Parathyroid adenoma (tissue), 2 donors: Measurements from ENCODE around the gene STK17A.

Experiments used
- H2AFZ ChIP-seq: fragments of 300-600 bp; sonication (generic); one replicate; pipeline ENCODE4 v1.7.0; 2017; ENCODE audit warnings: antibody characterized with exemption, mild to moderate bottlenecking
- H3K27ac ChIP-seq: fragments of 300-600 bp; sonication (generic); one replicate; pipeline ENCODE4 v1.7.0; 2017
- H3K27me3 ChIP-seq: fragments of 300-600 bp; sonication (generic); one replicate; pipeline ENCODE4 v1.7.0; 2017; ENCODE audit warnings: low read length; ENCODE audit not compliant: control insufficient read depth, insufficient read depth
- H3K36me3 ChIP-seq: fragments of 300-600 bp; sonication (generic); one replicate; pipeline ENCODE4 v1.7.0; 2017; ENCODE audit warnings: low read length; ENCODE audit not compliant: control insufficient read depth, insufficient read depth
- H3K4me1 ChIP-seq: fragments of 300-600 bp; sonication (generic); one replicate; pipeline ENCODE4 v1.7.0; 2017; ENCODE audit warnings: control low read depth
- H3K4me2 ChIP-seq: fragments of 300-600 bp; sonication (generic); one replicate; pipeline ENCODE4 v1.7.0; 2017; ENCODE audit warnings: low read length
- H3K4me3 ChIP-seq: fragments of 300-600 bp; sonication (generic); one replicate; pipeline ENCODE4 v1.7.0; 2017; ENCODE audit warnings: low read depth, low read length
- H3K79me2 ChIP-seq: fragments of 300-600 bp; sonication (generic); one replicate; pipeline ENCODE4 v1.7.0; 2017; ENCODE audit warnings: control low read depth
- H3K9ac ChIP-seq: fragments of 300-600 bp; sonication (generic); one replicate; pipeline ENCODE4 v1.7.0; 2017; ENCODE audit warnings: mild to moderate bottlenecking
- H3K9me3 ChIP-seq: fragments of 300-600 bp; sonication (generic); one replicate; pipeline ENCODE4 v1.7.0; 2017; ENCODE audit warnings: low read length; ENCODE audit not compliant: control insufficient read depth
- TF ChIP-seq, protein P1 (sequence below): fragments of 300-600 bp; sonication (generic); IDR thresholded peaks from one replicate; pipeline ENCODE4 v1.7.0; 2017; ENCODE audit warnings: antibody characterized with exemption, mild to moderate bottlenecking
- donor health status: primary hyperparathyroidism.

Gene STK17A

DNA sequence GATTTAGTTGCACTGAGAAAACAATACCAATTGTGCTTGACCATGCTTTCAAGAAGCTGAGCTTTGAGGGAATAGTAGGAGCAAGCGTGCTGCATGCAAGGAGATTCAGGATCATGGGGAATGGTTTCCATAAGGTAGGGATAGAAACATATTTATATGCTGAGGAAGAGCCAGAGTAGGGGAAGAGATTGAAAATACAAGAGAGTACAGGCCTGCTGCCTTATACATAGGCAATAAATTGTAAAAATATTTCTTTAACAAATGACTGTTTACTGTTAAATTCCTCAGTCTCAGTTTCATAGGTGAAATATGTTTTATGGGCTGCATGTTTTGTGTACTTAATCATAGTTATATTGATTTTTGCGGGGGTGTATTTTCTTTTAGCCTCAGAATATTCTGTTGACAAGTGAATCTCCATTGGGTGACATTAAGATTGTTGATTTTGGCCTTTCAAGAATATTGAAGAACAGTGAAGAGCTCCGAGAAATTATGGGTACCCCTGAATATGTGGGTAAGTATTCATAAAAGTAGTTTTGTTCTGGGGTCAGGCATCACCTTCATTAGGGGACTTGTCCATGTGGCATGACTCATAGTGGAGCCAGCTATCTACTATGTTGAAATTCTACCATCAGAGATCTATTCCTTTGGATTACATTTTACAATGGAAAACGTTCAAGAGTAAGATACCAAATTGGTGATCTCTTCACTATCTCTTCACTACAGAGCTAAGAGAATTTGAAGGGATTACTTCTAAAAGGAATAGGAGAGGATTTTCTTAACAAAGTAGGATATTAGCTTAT, 36.5 kb downstream of the STK17A start:
- H3K9ac ChIP-seq, result no peak overlapping the region
- no peaks in the 10 kb centered on the region for H3K79me2 ChIP-seq
- TF ChIP-seq, protein P1, sequence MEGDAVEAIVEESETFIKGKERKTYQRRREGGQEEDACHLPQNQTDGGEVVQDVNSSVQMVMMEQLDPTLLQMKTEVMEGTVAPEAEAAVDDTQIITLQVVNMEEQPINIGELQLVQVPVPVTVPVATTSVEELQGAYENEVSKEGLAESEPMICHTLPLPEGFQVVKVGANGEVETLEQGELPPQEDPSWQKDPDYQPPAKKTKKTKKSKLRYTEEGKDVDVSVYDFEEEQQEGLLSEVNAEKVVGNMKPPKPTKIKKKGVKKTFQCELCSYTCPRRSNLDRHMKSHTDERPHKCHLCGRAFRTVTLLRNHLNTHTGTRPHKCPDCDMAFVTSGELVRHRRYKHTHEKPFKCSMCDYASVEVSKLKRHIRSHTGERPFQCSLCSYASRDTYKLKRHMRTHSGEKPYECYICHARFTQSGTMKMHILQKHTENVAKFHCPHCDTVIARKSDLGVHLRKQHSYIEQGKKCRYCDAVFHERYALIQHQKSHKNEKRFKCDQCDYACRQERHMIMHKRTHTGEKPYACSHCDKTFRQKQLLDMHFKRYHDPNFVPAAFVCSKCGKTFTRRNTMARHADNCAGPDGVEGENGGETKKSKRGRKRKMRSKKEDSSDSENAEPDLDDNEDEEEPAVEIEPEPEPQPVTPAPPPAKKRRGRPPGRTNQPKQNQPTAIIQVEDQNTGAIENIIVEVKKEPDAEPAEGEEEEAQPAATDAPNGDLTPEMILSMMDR, result no peak
- no peaks in the 10 kb centered on the region for H3K4me1 ChIP-seq
- no peak overlapping the region for H3K27ac ChIP-seq
- H3K27me3 ChIP-seq, result no peaks in the 10 kb centered on the region
- H3K9me3 ChIP-seq, result no peaks in the 10 kb centered on the region
- H3K4me2 ChIP-seq, result no peak overlapping the region
- H3K4me3 ChIP-seq, result no peak overlapping the region
- no peak overlapping the region for H2AFZ ChIP-seq
- H3K36me3 ChIP-seq, result no peaks in the 10 kb centered on the region

DNA sequence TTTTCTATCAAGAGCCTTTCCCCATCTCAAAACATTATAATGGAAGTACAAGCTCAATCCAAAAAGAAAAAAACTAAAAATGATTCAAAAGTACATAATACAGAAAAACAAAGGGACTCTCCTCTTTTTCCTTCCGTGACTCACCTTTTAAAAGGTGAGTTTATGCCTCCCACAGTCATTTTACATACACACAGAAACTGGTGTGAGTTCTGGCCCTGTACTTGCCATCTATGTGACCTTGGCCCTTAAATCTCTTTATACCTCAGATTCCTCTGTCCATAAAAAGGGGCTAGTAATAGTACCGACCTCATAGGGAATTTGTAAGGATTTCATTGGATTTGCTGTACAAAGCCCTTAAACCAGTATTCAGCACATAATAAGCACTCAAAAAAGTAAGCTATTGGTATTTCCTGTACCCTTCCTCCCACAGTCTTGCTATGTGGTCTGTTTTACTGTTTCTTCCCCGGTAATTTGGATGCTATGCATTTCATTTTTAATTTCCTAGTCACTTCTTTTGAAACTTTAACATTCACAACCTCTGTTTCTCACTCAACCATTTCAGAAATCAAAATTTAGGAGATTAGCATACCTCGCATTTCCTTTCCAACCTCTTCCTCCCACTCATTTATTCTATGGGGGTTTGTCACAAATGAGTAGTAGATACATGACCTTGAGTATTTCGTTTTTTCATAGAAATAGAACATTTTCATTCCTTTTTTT, 39.0 kb downstream of the STK17A start:
- Histone ChIP-seq H3K36me3 (no peaks in the 10 kb centered on the region), H3K4me1 (no peaks in the 10 kb centered on the region), H3K27ac (no peak overlapping the region), H3K27me3 (no peaks in the 10 kb centered on the region), H3K4me3 (no peak overlapping the region), H2AFZ (no peak overlapping the region), H3K9me3 (no peaks in the 10 kb centered on the region), H3K9ac (no peak overlapping the region), H3K4me2 (no peak overlapping the region), H3K79me2 (no peaks in the 10 kb centered on the region)
- TF ChIP-seq, protein P1, result no peak

DNA sequence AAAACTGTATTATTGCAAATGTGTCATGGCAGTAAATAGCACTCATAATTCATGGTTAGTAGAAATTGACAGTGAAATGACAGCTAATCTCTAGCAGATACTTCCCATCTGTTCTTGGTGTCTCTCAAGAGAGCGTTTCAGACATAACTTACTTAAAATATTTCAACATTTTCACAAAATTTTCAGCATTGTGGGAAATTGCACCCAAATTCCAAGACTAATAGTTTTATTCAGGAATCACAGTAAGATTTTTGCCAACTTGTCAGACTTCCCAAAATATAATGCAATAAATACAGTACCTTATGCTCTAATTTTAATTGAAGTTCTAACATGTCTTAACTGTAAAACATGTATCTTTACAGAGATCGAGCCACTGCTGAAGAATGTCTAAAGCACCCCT, 41.2 kb downstream of the STK17A start:
- Histone ChIP-seq H3K4me2 (no peak overlapping the region), H3K9me3 (no peaks in the 10 kb centered on the region), H3K79me2 (no peaks in the 10 kb centered on the region), H2AFZ (no peak overlapping the region), H3K36me3 (no peaks in the 10 kb centered on the region), H3K4me1 (no peaks in the 10 kb centered on the region), H3K4me3 (no peak overlapping the region), H3K27me3 (no peaks in the 10 kb centered on the region), H3K9ac (no peak overlapping the region), H3K27ac (no peak overlapping the region)
- TF ChIP-seq, protein P1, result no peak

DNA sequence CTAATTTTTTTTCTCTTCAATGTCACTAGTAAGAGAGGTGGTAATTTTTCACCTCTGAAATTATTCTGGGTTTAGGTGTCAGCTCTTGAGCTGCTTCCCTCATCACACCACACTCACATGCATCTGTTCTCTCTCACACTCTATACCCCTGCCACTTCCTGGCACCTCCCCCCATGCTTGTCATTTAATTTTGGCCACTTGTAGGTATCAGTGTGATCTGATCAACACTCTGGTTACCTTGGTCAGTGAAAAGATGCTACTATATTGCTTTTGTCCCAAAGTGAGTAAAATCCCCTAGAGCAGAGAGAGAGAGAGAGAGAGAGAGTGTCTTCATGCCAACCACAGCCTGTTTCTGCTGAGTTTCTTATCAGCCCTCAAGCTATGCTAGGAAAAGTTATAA, 42.5 kb downstream of the STK17A start:
- no peaks in the 10 kb centered on the region for H3K36me3 ChIP-seq
- no peaks in the 10 kb centered on the region for H3K27me3 ChIP-seq
- H3K27ac ChIP-seq, result no peak overlapping the region
- H2AFZ ChIP-seq, result no peak overlapping the region
- no peak overlapping the region for H3K4me2 ChIP-seq
- H3K9me3 ChIP-seq, result no peaks in the 10 kb centered on the region
- H3K79me2 ChIP-seq, result no peaks in the 10 kb centered on the region
- TF ChIP-seq, protein P1, result no peak
- no peaks in the 10 kb centered on the region for H3K4me1 ChIP-seq
- H3K9ac ChIP-seq, result no peak overlapping the region
- H3K4me3 ChIP-seq, result no peak overlapping the region
